Heart left ventricle (tissue), 16 donors: ENCODE measurements around the gene USP47. TPM values are rescaled to one million over a fixed set of nuclear protein-coding genes. Genes with fewer than 3 reads are reported as not detected.

Experiments used
- ATAC-seq, 4 donors: fragments of 200-7000 bp; cut with Tn5 transposase; one replicate each; pipeline ENCODE4 v1.9.1; 2020 to 2022; ENCODE audit warnings: moderate library complexity in 4 of 4, mild to moderate bottlenecking in 3 of 4, moderate number of reproducible peaks in 1 of 4
- DNase-seq, 5 donors: peaks; one replicate each; pipeline ENCODE4 v3.0.0-alpha.2; 2020
- H3K27ac ChIP-seq, 12 donors: fragments of 200-600 bp; sonication (generic) in 4 of 12; one replicate each; pipeline versions ENCODE4 v1.5.0 to v1.8.0; 2016 to 2022; ENCODE audit warnings: mild to moderate bottlenecking in 2 of 12
- H3K27me3 ChIP-seq, 9 donors: fragments of 200-600 bp; sonication (generic) in 2 of 9; one replicate each; pipeline versions ENCODE4 v1.5.1 to v1.8.0; 2016 to 2022; ENCODE audit warnings: mild to moderate bottlenecking in 3 of 9
- H3K36me3 ChIP-seq, 9 donors: fragments of 200-600 bp; sonication (generic) in 2 of 9; one replicate each; pipeline versions ENCODE4 v1.5.0 to v1.8.0; 2018 to 2022; ENCODE audit warnings: mild to moderate bottlenecking in 2 of 9
- H3K4me1 ChIP-seq, 12 donors: fragments of 200-600 bp; sonication (generic) in 4 of 12; one replicate each; pipeline versions ENCODE4 v1.5.0 to v1.8.0; 2016 to 2022; ENCODE audit warnings: mild to moderate bottlenecking in 3 of 12
- H3K4me3 ChIP-seq, 12 donors: fragments of 200-600 bp; sonication (generic) in 4 of 12; one replicate each; pipeline versions ENCODE4 v1.5.0 to v1.8.0; 2017 to 2022; ENCODE audit warnings: mild to moderate bottlenecking in 9 of 12, moderate library complexity in 4 of 12
- H3K9me3 ChIP-seq, 12 donors: fragments of 200-600 bp; sonication (generic) in 4 of 12; one replicate each; pipeline versions ENCODE4 v1.5.0 to v1.8.0; 2016 to 2022; ENCODE audit warnings: mild to moderate bottlenecking in 1 of 12
- POLR2A ChIP-seq, 2 donors: fragments of 450-650 bp; IDR thresholded peaks; one replicate each; pipeline ENCODE4 v1.6.1; 2017; ENCODE audit warnings: antibody characterized with exemption in 2 of 2, mild to moderate bottlenecking in 2 of 2, moderate library complexity in 2 of 2
- WGBS, 4 donors: extraction: QIAGEN DNeasy Blood & Tissue Kit in 2 of 4; methylation state at CpG; one replicate each; pipeline versions ENCODE4 v1.1.5 to v1.1.7; 2013 to 2018; 5-methylcytosine and 5-hydroxymethylcytosine counted together
- intact Hi-C, 10 donors: fragments of 100-400 bp; cut with DNase I; formaldehyde crosslinking; loops; one replicate each; pipeline versions ENCODE4 v1.11.1 to v1.14.2; 2022
- polyA plus RNA-seq, 2 donors: library from polyadenylated mRNA; stranded (reverse); fragments of 200-250 nt; gene quantifications; one replicate each; pipeline ENCODE4 v1.2.3, GENCODE V29; 2013
- total RNA-seq, 9 donors: library from RNA; depleted of rRNA in 2 of 9; stranded (reverse); fragments of >200 nt in 2 of 9; fragmentation: NEBNext Ultra II Directional in 3 of 9; extraction: Animal tissue kit (Norgen Biotek cat#: 25700) in 3 of 9; gene quantifications; one replicate each; pipeline versions ENCODE4 v1.1.0 to v1.2.4, GENCODE V29; 2016 to 2023
- TF ChIP-seq, protein P1 (sequence below), 12 donors: fragments of 200-600 bp; sonication (generic) in 4 of 12; IDR thresholded peaks; one replicate each; pipeline versions ENCODE4 v1.5.0 to v1.8.0; 2018 to 2022; ENCODE audit warnings: antibody characterized with exemption in 12 of 12, mild to moderate bottlenecking in 5 of 12
- donor health status: ischemic (EF 13 %, LVEDD 7.1; RV severe dilation, severe dysfunction).
- donor health status: healthy with polysubstance abuse.
- donor health status: DM: no; HTN: yes; CAD: no.
- donor health status: DM: no; HTN: no; CAD: no.
- donor health status: ischemic (EF 25% LVEDD 6.9; RV normal size, moderate dysfunction).
- donor health status: ischemic (EF 25% LVEDD 5.7; RV mildly dilated, moderate dysfunction).
- donor health status: healthy.
- donor health status: DM: yes; HTN: yes; CAD: no.
- donor health status: ischemic (EF 35%, LVEDD 5.7; RV mildly dilated, moderate dysfunction).
- donor health status: nonischemic (EF 11% LVEDD 7.7; RV severe dilation, severe dysfunction).
- donor health status: DM: yes; HTN: yes; CAD: no.
- donor health status: PGD.
- donor health status: ischemic (EF 29% LVEDD 5.4; RV normal size, mild dysfunction).
- donor health status: nonischemic (EF 23%, LVEDD 6.1; RV moderate dilation, normal function).

Gene USP47
- total and polyA plus RNA-seq, 11 donors: 26.2 to 89.6 (median 54.3) TPM

DNA sequence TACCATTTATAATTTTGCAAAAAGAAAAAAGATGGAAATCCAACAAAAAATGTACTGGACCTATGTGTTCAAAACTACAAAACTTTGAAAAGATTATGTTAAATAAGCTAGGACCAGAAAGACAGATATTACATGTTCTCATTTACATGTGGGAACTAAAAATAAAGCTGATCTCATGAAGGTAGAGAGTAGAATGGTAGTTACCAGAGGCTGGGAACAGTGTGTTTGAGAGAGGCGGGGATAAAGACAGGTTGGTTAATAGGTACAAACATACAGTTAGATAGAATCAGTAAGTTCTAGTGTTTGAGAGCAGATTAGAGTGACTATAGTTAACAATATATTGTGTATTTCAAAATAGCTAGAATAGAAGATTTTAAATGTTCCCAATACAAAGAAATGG is 71.6 kb downstream of the USP47 start:
- DNase-seq (no peak), ATAC-seq (peak in 2 of 4 donors; percentile 37 to 42)
- H3K4me1 ChIP-seq: peaks cover 0 to 16% (median 7%) of the 10 kb centered on the region in 12 donors
- intact Hi-C loops: loop anchor here in 1 of 10 donors (10.0 kb wide), 1 partner anchor 109 kb away; no protein-coding TSS in a partner anchor
- H3K36me3 ChIP-seq: peaks cover 0 to 47% (median 9%) of the 10 kb centered on the region in 9 donors
- H3K27ac ChIP-seq: no peak overlapping the region
- no peaks in the 10 kb centered on the region for H3K27me3 ChIP-seq
- no peaks in the 10 kb centered on the region for H3K9me3 ChIP-seq
- 87 to 95% (median 93%) methylated on average over 1 of the region's 1 CpG for WGBS, 4 donors
- no peak overlapping the region for H3K4me3 ChIP-seq
- TF ChIP-seq POLR2A (IDR thresholded peaks at IDR 0.05): no peak
- TF ChIP-seq, protein P1, sequence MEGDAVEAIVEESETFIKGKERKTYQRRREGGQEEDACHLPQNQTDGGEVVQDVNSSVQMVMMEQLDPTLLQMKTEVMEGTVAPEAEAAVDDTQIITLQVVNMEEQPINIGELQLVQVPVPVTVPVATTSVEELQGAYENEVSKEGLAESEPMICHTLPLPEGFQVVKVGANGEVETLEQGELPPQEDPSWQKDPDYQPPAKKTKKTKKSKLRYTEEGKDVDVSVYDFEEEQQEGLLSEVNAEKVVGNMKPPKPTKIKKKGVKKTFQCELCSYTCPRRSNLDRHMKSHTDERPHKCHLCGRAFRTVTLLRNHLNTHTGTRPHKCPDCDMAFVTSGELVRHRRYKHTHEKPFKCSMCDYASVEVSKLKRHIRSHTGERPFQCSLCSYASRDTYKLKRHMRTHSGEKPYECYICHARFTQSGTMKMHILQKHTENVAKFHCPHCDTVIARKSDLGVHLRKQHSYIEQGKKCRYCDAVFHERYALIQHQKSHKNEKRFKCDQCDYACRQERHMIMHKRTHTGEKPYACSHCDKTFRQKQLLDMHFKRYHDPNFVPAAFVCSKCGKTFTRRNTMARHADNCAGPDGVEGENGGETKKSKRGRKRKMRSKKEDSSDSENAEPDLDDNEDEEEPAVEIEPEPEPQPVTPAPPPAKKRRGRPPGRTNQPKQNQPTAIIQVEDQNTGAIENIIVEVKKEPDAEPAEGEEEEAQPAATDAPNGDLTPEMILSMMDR (IDR thresholded peaks at IDR 0.05): no peak

DNA sequence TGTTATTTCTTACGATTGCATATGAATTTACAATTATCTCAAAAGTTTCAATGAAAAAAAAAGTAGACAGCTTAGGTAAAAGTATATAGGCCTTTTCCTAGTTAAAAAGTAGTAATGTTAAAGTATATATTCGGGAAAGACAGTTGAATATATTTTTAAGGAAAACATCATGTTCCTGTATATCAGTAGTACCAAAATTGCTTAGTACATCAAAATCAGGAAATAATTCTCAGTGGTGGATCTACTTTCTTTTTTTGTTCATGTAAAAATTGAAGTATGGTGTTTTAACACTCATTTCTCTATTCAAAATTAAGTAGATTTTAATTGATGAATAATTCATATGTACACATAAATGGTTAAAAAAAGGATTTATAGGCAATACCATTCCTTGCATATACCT is 73.9 kb downstream of the USP47 start:
- Histone ChIP-seq H3K27ac (no peak overlapping the region), H3K27me3 (no peaks in the 10 kb centered on the region), H3K4me3 (no peak overlapping the region), H3K4me1 (peaks cover 0 to 16% (median 7%) of the 10 kb centered on the region in 12 donors), H3K9me3 (no peaks in the 10 kb centered on the region), H3K36me3 (peaks cover 0 to 33% (median 7%) of the 10 kb centered on the region in 9 donors)
- DNase-seq (no peak), ATAC-seq (no peak)
- WGBS, 4 donors: 97 to 99% (median 98%) methylated on average over 2 of the region's 2 CpGs
- TF ChIP-seq, protein P1 (IDR thresholded peaks at IDR 0.05): no peak
- TF ChIP-seq POLR2A (IDR thresholded peaks at IDR 0.05): no peak
- intact Hi-C loops: loop anchor here in 1 of 10 donors (10.0 kb wide), 1 partner anchor 111 kb away; no protein-coding TSS in a partner anchor

GRCh38 chr11:11916981-11917399 is 75.2 kb downstream of the USP47 start:
- Histone ChIP-seq H3K9me3 (no peaks in the 10 kb centered on the region), H3K4me1 (peaks cover 0 to 16% (median 7%) of the 10 kb centered on the region in 12 donors), H3K27ac (peak overlapping the region in 4 of 12 donors; percentile 4 to 31 (median 16)), H3K36me3 (peaks cover 0 to 42% (median 14%) of the 10 kb centered on the region in 9 donors), H3K4me3 (no peak overlapping the region), H3K27me3 (no peaks in the 10 kb centered on the region)
- DNase-seq (no peak), ATAC-seq (peak in 3 of 4 donors; percentile 30 to 72 (median 44))
- no peak for TF ChIP-seq POLR2A (IDR thresholded peaks at IDR 0.05)
- TF ChIP-seq, protein P1 (IDR thresholded peaks at IDR 0.05): no peak
- intact Hi-C loops: loop anchor here in 1 of 10 donors (10.0 kb wide), 1 partner anchor 112 kb away; no protein-coding TSS in a partner anchor
- WGBS, 4 donors: 90 to 96% (median 95%) methylated on average over 1 of the region's 1 CpG

DNA sequence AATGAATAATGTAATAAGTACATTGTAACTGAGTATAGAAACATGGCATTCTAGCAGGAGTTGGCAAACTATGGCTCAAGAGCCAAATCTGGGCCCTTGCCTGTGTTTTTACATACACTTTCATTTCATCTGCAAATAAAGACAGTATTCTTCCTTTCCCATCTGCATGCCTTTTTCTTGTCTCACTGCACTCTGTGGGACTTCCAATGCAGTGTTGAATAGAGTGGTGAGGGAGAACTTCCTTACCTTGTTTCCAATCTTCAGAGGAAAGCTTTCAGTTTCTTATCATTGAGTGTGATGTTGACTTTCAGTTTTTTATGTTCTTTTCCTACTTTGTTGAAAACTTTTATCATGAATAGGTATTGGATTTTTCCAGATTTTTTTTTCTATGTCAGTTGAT is 82.1 kb downstream of the USP47 start:
- Histone ChIP-seq H3K4me3 (no peak overlapping the region), H3K9me3 (peaks cover 0 to 6% (median 0%) of the 10 kb centered on the region in 12 donors), H3K27me3 (no peaks in the 10 kb centered on the region), H3K36me3 (peaks cover 0 to 70% (median 37%) of the 10 kb centered on the region in 9 donors), H3K27ac (peak overlapping the region in 1 of 12 donors; percentile 22), H3K4me1 (peaks cover 0 to 10% (median 0%) of the 10 kb centered on the region in 12 donors)
- ATAC-seq: no peak
- no peak for TF ChIP-seq POLR2A (IDR thresholded peaks at IDR 0.05)
- TF ChIP-seq, protein P1 (IDR thresholded peaks at IDR 0.05): no peak
- no peak for DNase-seq
- intact Hi-C loops: loop anchor here in 1 of 10 donors (10.0 kb wide), 1 partner anchor 361 kb away; no protein-coding TSS in a partner anchor
